Body of pancreas (tissue), 4 donors: ENCODE results near the gene PTHLH.

ENCODE experiments used
- POLR2A ChIP-seq, 3 donors: fragments of 450-650 bp; IDR thresholded peaks; one replicate each; pipeline ENCODE4 v1.6.1; 2016; ENCODE audit warnings: antibody characterized with exemption in 3 of 3, mild to moderate bottlenecking in 2 of 3
- TF ChIP-seq, protein P1 (sequence below), 7 experiments: fragments of 450-650 bp in 4 of 7; fragments of 200-600 bp in 3 of 7; sonication (generic) in 3 of 7; IDR thresholded peaks; one replicate each; pipeline ENCODE4 v1.5.1; 2016 to 2019; ENCODE audit warnings: antibody characterized with exemption in 7 of 7

DNA sequence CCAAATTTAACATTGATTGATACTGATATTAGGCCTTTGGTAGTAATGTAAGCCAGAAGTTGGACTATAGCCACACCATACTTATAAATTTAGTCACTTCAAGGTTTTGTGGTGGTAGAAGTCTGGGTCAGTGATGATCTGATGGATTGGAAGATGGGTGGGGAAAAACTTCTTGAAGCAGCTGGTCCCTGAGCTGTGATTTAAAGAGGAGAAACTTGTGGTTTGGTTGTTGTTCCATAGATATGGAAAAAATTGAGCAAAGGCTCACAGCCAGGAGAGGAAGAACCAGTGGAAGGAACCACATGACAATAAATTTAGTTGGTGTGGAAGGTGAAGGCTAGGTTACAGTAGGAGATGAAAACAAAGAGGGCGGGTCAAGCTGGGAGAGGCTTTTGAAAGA, 26.1 kb downstream of the PTHLH start:
- TF ChIP-seq, protein P1, sequence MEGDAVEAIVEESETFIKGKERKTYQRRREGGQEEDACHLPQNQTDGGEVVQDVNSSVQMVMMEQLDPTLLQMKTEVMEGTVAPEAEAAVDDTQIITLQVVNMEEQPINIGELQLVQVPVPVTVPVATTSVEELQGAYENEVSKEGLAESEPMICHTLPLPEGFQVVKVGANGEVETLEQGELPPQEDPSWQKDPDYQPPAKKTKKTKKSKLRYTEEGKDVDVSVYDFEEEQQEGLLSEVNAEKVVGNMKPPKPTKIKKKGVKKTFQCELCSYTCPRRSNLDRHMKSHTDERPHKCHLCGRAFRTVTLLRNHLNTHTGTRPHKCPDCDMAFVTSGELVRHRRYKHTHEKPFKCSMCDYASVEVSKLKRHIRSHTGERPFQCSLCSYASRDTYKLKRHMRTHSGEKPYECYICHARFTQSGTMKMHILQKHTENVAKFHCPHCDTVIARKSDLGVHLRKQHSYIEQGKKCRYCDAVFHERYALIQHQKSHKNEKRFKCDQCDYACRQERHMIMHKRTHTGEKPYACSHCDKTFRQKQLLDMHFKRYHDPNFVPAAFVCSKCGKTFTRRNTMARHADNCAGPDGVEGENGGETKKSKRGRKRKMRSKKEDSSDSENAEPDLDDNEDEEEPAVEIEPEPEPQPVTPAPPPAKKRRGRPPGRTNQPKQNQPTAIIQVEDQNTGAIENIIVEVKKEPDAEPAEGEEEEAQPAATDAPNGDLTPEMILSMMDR (IDR thresholded peaks at IDR 0.05) = no peak
- no peak for TF ChIP-seq POLR2A (IDR thresholded peaks at IDR 0.05)
